Activated B cell treated with CpG ODN at 0.5 μM for 24 hours (primary cell): ENCODE measurements around the gene COL19A1. TPM values are rescaled to one million over a fixed set of nuclear protein-coding genes. Genes with fewer than 3 reads are reported as not detected.
A peak's percentile ranks its signal among the peaks of the same experiment; 100 is the strongest.

Experiments
- ATAC-seq: fragments of 200-7000 bp; cut with Tn5 transposase; one replicate; pipeline ENCODE4 v1.10.0; 2021; ENCODE audit warnings: low read depth, mild to moderate bottlenecking, moderate library complexity
- CTCF ChIA-PET: fragments of 350-600 bp; sonication (Branson Sonifier 250); formaldehyde crosslinking; loops from one replicate; lab custom pipeline; 2021; ENCODE audit warnings: antibody characterized with exemption; lab: Charles Lee
- POLR2A ChIA-PET: fragments of 350-600 bp; sonication (Branson Sonifier 250); formaldehyde crosslinking; loops from one replicate; lab custom pipeline; 2021; ENCODE audit warnings: antibody characterized with exemption; lab: Charles Lee
- DNase-seq: peaks from one replicate; pipeline ENCODE4 v3.0.0; 2022
- H3K27ac Mint-ChIP-seq: one replicate; pipeline ENCODE4 v1.8.0; 2020; ENCODE audit warnings: mixed read lengths
- H3K27me3 Mint-ChIP-seq: one replicate; pipeline ENCODE4 v1.8.0; 2021; ENCODE audit warnings: mixed read lengths
- H3K36me3 Mint-ChIP-seq: one replicate; pipeline ENCODE4 v1.8.0; 2021; ENCODE audit warnings: low read depth, mixed read lengths
- H3K4me1 Mint-ChIP-seq: one replicate; pipeline ENCODE4 v1.8.0; 2021; ENCODE audit warnings: mixed read lengths
- H3K4me3 Mint-ChIP-seq: one replicate; pipeline ENCODE4 v1.8.0; 2020; ENCODE audit warnings: mild to moderate bottlenecking, mixed read lengths
- H3K9me3 Mint-ChIP-seq: one replicate; pipeline ENCODE4 v1.8.0; 2020; ENCODE audit warnings: mixed read lengths
- CTCF ChIP-seq: fragments of 200-600 bp; IDR thresholded peaks from one replicate; pipeline ENCODE4 v1.8.0; 2022; ENCODE audit warnings: antibody characterized with exemption, mild to moderate bottlenecking
- intact Hi-C: fragments of 100-400 bp; cut with micrococcal nuclease; formaldehyde crosslinking; loops from one replicate; pipeline ENCODE4 v1.15.1; 2024
- total RNA-seq: library from RNA; stranded (reverse); gene quantifications from 2 replicates; pipeline ENCODE4 v1.2.3, GENCODE V29; 2022

Gene COL19A1
- total RNA-seq, 1 donor from 2014 or later, result 54.4 TPM

GRCh38 chr6:70219943-70220613 is 353.7 kb downstream of the COL19A1 start:
- Mint-ChIP-seq H3K4me3 (no peak overlapping the region), H3K27ac (no peak overlapping the region), H3K9me3 (no peaks in the 10 kb centered on the region), H3K4me1 (peaks cover 6% of the 10 kb centered on the region), H3K36me3 (no peaks in the 10 kb centered on the region), H3K27me3 (peaks cover 3% of the 10 kb centered on the region)
- intact Hi-C loops, result loop anchor here (5.0 kb wide), 1 partner anchor 92 kb away; no protein-coding TSS in a partner anchor
- POLR2A ChIA-PET, result no interaction called here
- CTCF ChIA-PET, result interaction anchor here (0.8 to 2.7 kb wide), 4 partner anchors 11 to 736 kb away, joined by 3 to 13 read pairs (median 8); no protein-coding TSS in a partner anchor
- ATAC-seq (no peak), DNase-seq (no peak)
- no peak for TF ChIP-seq CTCF

GRCh38 chr6:70221025-70221714 is 354.8 kb downstream of the COL19A1 start:
- Mint-ChIP-seq H3K9me3 (no peaks in the 10 kb centered on the region), H3K4me3 (no peak overlapping the region), H3K36me3 (no peaks in the 10 kb centered on the region), H3K27ac (no peak overlapping the region), H3K27me3 (peaks cover 3% of the 10 kb centered on the region), H3K4me1 (peaks cover 6% of the 10 kb centered on the region)
- ChIA-PET CTCF (interaction anchor here (0.6 to 2.7 kb wide), 17 partner anchors 9 to 792 kb away, joined by 3 to 42 read pairs (median 4); no protein-coding TSS in a partner anchor), POLR2A (no interaction called here)
- no peak for TF ChIP-seq CTCF
- DNase-seq, result no peak
- peak; percentile 68 for ATAC-seq
- intact Hi-C loops, result loop anchor here (1.0 to 5.0 kb wide), 5 partner anchors 91 to 792 kb away; no protein-coding TSS in a partner anchor

- Mint-ChIP-seq H3K36me3 (no peaks in the 10 kb centered on the region), H3K4me1 (peaks cover 6% of the 10 kb centered on the region), H3K27ac (no peak overlapping the region), H3K4me3 (no peak overlapping the region), H3K9me3 (no peaks in the 10 kb centered on the region), H3K27me3 (peaks cover 4% of the 10 kb centered on the region)
- ChIA-PET POLR2A (no interaction called here), CTCF (interaction anchor here (0.6 to 2.7 kb wide), 13 partner anchors 9 to 792 kb away, joined by 3 to 42 read pairs (median 5); no protein-coding TSS in a partner anchor)
- TF ChIP-seq CTCF, result no peak
- intact Hi-C loops, result loop anchor here (1.0 to 5.0 kb wide), 5 partner anchors 90 to 791 kb away; no protein-coding TSS in a partner anchor
- no peak for DNase-seq
- ATAC-seq, result no peak
These were observed 355.5 kb downstream of the COL19A1 start for GRCh38 chr6:70221715-70222438.

GRCh38 chr6:70222439-70222749 is 356.0 kb downstream of the COL19A1 start:
- Mint-ChIP-seq H3K27me3 (peaks cover 7% of the 10 kb centered on the region), H3K4me1 (peaks cover 6% of the 10 kb centered on the region)
- no peak for ATAC-seq

More at GRCh38 chr6:70222439-70222749, 356.0 kb downstream of the COL19A1 start:
- CTCF ChIA-PET, result interaction anchor here (1.8 to 2.1 kb wide), 2 partner anchors 148 to 662 kb away, joined by 12 to 42 read pairs; no protein-coding TSS in a partner anchor
- POLR2A ChIA-PET, result no interaction called here
- no peaks in the 10 kb centered on the region for H3K9me3 Mint-ChIP-seq
- TF ChIP-seq CTCF, result no peak
- no peak for DNase-seq
- no peak overlapping the region for H3K27ac Mint-ChIP-seq
- no peak overlapping the region for H3K4me3 Mint-ChIP-seq
- intact Hi-C loops, result loop anchor here (5.0 kb wide), 1 partner anchor 90 kb away; no protein-coding TSS in a partner anchor
- no peaks in the 10 kb centered on the region for H3K36me3 Mint-ChIP-seq
